Lower lobe of right lung (tissue), 2 donors: Measurements from ENCODE around the gene CNTNAP3. TPM values are rescaled to one million over a fixed set of nuclear protein-coding genes. Genes with fewer than 3 reads are reported as not detected.
"Not testable (repeated sequence)": the region's sequence is repeated elsewhere in the genome, so short reads cannot be mapped to it uniquely, and the experiment has no call there.

Experiments used
- ATAC-seq, 2 donors: fragments of 200-7000 bp; cut with Tn5 transposase; one replicate each; pipeline ENCODE4 v1.9.1; 2020 to 2022; ENCODE audit warnings: mild to moderate bottlenecking in 2 of 2, moderate library complexity in 2 of 2
- DNase-seq: peaks from one replicate; pipeline ENCODE4 v3.0.0-alpha.2; 2020
- H3K27ac ChIP-seq: fragments of 200-600 bp; one replicate; pipeline ENCODE4 v1.8.0; 2022
- H3K27me3 ChIP-seq: fragments of 200-600 bp; one replicate; pipeline ENCODE4 v1.8.0; 2022; ENCODE audit warnings: low read depth
- H3K36me3 ChIP-seq: fragments of 200-600 bp; one replicate; pipeline ENCODE4 v1.8.0; 2022; ENCODE audit warnings: mild to moderate bottlenecking
- H3K4me1 ChIP-seq: fragments of 200-600 bp; one replicate; pipeline ENCODE4 v1.8.0; 2022
- H3K4me3 ChIP-seq: fragments of 200-600 bp; one replicate; pipeline ENCODE4 v1.8.0; 2022; ENCODE audit warnings: mild to moderate bottlenecking
- H3K9me3 ChIP-seq: fragments of 200-600 bp; one replicate; pipeline ENCODE4 v1.8.0; 2022
- intact Hi-C: fragments of 100-400 bp; cut with DNase I; formaldehyde crosslinking; loops from one replicate; pipeline ENCODE4 v1.11.0; 2022
- total RNA-seq: library from RNA; stranded (reverse); fragmentation: NEBNext Ultra II Directional; extraction: Animal tissue kit (Norgen Biotek cat#: 25700); gene quantifications from one replicate; pipeline ENCODE4 v1.2.1, GENCODE V29; 2021
- TF ChIP-seq, protein P1 (sequence below): fragments of 200-600 bp; IDR thresholded peaks from one replicate; pipeline ENCODE4 v1.8.0; 2022; ENCODE audit warnings: antibody characterized with exemption, mild to moderate bottlenecking
- donor health status: DM: no; HTN: yes; CAD: no; lungs with severe emphysema.

CNTNAP3 gene
- total RNA-seq, 1 donor from 2014 or later: 7.4 TPM

DNA sequence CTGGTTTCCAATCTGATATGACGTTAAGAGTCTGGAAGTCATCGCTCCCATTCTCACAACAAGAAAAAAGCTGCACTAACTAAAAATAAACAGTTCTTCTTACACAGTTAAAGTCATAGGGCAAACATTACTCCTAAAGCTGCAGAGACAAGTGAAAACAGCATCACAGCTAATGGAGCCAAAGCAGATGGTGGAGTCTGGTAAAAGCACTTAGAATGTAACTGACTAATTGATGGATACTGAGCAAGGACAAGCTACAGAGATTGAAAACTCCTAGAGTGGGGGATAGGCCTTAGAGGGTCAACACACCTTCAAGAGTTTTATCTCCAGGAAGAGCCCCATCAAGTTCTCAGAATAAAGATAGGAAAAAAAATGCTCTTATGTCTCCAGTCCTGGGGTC lies 166.6 kb downstream of the CNTNAP3 start:
- not testable (repeated sequence) for DNase-seq

DNA sequence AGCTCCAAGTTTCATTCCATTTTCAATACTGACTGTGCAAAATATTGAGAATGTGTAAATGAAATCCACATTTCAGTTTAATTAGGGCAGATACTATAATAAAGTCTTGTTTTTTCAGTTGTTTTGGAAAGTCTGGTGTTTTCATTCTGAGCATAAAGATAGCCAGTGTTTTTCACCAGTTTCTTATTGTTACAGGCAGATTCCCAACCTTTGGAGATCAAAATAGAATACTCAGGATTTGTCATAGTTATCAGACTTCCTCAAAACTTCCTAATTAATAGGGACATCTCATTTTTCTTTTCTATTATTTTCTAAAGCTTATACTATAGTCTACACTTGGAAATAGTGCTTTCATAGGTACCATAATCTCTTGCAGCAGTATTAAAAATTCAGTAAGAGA lies 176.2 kb downstream of the CNTNAP3 start:
- DNase-seq, H3K27ac ChIP-seq, H3K27me3 ChIP-seq, H3K36me3 ChIP-seq, ATAC-seq, H3K9me3 ChIP-seq, intact Hi-C loops, H3K4me3 ChIP-seq, H3K4me1 ChIP-seq: not testable (repeated sequence)

More for the DNA sequence above, 166.6 kb downstream of the CNTNAP3 start:
- intact Hi-C loops, H3K4me1 ChIP-seq, ATAC-seq, H3K27ac ChIP-seq, H3K27me3 ChIP-seq, H3K4me3 ChIP-seq, H3K9me3 ChIP-seq, H3K36me3 ChIP-seq: not testable (repeated sequence)

DNA sequence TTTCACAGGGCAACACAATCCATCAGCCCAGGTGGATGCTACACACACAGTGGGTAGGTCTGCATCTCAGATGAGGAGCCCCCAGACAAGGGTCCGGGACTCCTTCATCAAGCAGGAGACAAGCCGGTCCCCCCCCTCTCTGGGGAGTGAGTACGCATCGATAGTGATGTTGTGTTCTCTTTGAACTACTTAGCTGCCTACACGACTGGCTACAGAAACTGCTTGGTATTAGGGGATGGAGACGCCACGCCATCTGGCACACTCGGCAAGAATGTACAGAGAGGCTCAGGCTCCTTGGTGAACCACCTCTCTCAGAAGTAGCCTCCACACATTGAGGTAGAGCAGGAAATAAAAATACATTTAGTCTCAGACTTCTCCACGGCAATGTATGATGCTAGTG lies 179.8 kb downstream of the CNTNAP3 start:
- DNase-seq: no peak
- TF ChIP-seq, protein P1, sequence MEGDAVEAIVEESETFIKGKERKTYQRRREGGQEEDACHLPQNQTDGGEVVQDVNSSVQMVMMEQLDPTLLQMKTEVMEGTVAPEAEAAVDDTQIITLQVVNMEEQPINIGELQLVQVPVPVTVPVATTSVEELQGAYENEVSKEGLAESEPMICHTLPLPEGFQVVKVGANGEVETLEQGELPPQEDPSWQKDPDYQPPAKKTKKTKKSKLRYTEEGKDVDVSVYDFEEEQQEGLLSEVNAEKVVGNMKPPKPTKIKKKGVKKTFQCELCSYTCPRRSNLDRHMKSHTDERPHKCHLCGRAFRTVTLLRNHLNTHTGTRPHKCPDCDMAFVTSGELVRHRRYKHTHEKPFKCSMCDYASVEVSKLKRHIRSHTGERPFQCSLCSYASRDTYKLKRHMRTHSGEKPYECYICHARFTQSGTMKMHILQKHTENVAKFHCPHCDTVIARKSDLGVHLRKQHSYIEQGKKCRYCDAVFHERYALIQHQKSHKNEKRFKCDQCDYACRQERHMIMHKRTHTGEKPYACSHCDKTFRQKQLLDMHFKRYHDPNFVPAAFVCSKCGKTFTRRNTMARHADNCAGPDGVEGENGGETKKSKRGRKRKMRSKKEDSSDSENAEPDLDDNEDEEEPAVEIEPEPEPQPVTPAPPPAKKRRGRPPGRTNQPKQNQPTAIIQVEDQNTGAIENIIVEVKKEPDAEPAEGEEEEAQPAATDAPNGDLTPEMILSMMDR: no peak
- intact Hi-C loops: no loop called here

DNA sequence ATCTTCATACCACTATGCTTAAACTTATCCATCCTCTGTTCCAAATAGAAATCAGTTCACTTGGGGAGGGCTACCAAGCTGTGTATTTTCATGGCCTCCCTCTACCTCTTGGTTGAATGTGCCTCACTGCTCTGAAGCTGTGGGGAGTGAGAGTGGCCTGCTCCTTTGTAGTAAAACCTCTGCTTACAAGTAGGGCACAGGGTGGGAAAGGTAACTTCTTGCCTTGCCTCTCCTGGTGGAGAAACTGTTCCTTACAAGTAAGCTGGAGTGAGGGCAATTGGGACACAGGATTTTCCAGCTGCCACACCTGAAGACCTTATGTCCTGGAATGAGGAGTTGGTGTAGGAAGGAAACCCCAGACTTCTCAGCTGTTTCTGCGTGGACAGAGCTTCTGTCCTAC lies 190.8 kb downstream of the CNTNAP3 start:
- ATAC-seq, H3K27me3 ChIP-seq, H3K27ac ChIP-seq, H3K4me3 ChIP-seq, H3K9me3 ChIP-seq, intact Hi-C loops, DNase-seq, H3K36me3 ChIP-seq, H3K4me1 ChIP-seq: not testable (repeated sequence)

More for the DNA sequence above, 179.8 kb downstream of the CNTNAP3 start:
- Histone ChIP-seq H3K27me3 (no peaks in the 10 kb centered on the region), H3K27ac (no peak overlapping the region), H3K4me3 (no peak overlapping the region), H3K36me3 (no peaks in the 10 kb centered on the region), H3K9me3 (no peaks in the 10 kb centered on the region), H3K4me1 (no peaks in the 10 kb centered on the region)
- no peak for ATAC-seq

DNA sequence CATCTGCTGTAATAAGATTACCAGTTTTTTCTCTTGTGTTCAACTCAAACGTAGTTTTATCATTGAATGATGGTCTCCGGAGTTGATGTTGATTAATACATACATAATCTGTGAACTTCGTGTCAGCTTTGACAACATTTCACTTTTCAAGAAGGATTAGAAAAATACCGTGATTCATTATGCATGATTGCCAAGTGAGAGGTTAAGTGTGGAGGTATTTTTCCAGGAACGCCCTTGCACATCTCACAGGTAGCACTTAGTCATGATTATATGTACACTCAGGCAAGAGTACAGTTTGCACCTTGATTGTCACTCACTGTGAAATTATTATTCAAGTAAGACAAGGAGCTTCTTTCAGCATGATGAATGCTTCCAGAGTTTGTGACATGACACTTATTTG lies 202.7 kb downstream of the CNTNAP3 start:
- H3K4me3 ChIP-seq, DNase-seq, H3K27ac ChIP-seq, H3K27me3 ChIP-seq, H3K4me1 ChIP-seq, H3K36me3 ChIP-seq, H3K9me3 ChIP-seq, intact Hi-C loops, ATAC-seq: not testable (repeated sequence)

DNA sequence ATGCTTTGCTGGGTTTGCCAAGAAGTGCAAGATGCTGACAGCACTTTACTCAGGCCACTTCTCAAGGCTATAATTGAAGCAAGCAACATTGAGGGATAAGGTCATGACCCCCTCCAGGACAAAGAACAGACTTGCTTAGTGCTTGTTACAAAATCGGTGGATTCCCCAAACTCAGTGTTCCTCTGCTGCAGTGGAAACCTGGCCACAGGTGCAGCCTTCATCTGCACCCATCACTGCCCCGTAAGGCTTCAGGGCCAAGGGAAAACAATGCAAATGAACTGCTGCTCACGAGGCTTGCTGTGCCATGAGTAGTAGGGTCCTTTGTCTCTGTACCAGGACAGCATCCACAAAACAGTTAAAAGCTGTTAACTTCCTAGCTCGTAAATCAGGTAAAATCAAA lies 205.4 kb downstream of the CNTNAP3 start:
- H3K27ac ChIP-seq, DNase-seq, H3K9me3 ChIP-seq, H3K4me1 ChIP-seq, H3K36me3 ChIP-seq, intact Hi-C loops, H3K4me3 ChIP-seq, H3K27me3 ChIP-seq: not testable (repeated sequence)
- peak in 1 of 2 donors; percentile 31 for ATAC-seq

DNA sequence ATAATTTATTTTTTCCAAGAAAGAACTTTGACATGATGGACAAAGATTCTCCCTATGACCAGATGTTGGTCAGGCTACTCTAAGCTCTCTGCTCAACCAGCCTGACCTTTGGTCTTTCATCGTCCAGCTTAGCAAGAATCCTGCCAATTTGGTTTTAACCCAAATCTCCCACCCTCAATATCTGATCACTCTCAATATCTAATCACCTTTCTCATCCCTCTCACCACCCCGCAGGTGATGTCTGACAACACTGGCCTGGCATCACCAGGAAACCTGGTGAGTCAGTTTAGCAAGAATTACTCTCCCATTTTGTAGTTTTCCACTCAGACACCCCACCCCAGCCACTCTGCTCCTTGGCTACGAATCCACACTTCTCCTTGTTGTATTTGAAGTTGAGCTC lies 207.9 kb downstream of the CNTNAP3 start:
- intact Hi-C loops, ATAC-seq, H3K4me3 ChIP-seq, H3K9me3 ChIP-seq, H3K27me3 ChIP-seq, H3K36me3 ChIP-seq, H3K4me1 ChIP-seq, DNase-seq, H3K27ac ChIP-seq: not testable (repeated sequence)

DNA sequence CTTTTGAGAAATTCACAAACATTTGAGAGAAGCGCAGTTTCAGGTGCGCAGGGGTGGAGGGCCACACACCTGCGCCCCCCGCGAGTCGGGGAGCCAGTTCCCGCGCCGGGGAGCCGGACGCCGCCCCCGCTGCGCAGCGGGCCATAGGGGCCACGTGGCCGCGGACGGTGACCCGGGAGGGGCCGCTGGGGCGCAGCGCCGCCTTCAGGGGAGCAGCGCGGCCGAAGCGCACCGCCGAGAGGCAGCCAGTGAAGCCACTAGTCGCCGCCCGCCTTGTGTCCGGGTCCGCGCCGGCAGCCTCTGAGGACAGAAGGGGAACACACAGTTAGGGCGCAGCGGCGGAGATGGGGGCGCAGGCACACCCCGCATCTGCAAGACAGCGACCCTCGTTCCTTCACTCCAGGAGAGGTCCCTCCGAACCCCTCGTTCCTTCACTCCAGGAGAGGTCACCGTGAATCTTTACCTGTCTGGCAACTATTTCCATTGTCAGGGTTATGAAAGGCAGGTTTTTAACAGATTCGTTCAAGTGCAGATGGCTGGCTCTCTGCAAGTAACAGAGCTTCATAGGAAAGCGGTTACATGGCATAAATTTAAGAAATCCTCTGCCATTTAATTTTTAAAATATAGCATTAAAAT lies 209.2 kb downstream of the CNTNAP3 start:
- ATAC-seq (peak; percentile 78 to 87), DNase-seq (peak; percentile 54)
- H3K4me3 ChIP-seq, H3K4me1 ChIP-seq, H3K9me3 ChIP-seq, H3K27ac ChIP-seq, intact Hi-C loops, H3K36me3 ChIP-seq, H3K27me3 ChIP-seq: not testable (repeated sequence)

DNA sequence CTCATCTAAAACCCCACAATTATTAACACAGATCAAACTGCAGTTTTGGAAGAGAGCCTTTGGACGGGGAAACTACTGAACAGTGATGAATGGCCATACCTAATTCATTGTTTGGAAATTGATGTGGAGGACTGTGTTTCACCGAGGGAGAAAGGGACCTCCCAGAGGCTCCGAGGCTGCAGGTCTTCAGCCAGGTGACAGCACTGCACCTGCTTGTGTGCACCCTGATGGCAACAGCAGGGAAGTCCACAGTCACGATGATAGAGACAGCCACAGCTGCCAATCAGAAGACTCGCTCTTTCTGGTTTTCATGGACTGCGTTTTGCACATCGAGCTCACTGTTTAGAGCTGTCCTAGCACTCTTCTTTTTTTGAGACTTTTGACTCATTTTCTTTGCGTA lies 214.4 kb downstream of the CNTNAP3 start:
- DNase-seq, H3K4me3 ChIP-seq, H3K36me3 ChIP-seq, H3K27ac ChIP-seq, H3K9me3 ChIP-seq, H3K27me3 ChIP-seq, intact Hi-C loops, H3K4me1 ChIP-seq: not testable (repeated sequence)
- peak in 1 of 2 donors; percentile 31 for ATAC-seq

DNA sequence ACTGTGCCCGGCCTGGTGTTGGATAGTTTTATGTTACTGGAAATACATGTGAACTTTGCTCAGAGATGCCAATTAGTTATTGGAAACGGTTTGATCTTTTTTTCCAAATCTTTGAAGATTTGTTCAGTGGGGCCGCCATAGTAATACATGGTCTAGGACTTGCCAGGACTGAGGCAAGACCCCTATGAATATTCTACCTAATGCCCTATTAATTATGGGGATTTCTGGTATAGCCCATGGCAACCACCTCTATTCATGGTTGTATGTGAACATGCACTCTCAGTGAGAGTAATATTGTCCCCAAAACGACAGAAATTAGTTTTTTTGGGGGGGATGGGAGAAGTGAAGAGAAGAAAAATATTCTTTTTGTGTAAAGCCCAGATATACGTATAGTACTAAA lies 220.3 kb downstream of the CNTNAP3 start:
- intact Hi-C loops, H3K4me3 ChIP-seq, DNase-seq, H3K36me3 ChIP-seq, H3K27ac ChIP-seq, H3K9me3 ChIP-seq, H3K4me1 ChIP-seq, H3K27me3 ChIP-seq: not testable (repeated sequence)
- ATAC-seq: peak in 1 of 2 donors; percentile 64

DNA sequence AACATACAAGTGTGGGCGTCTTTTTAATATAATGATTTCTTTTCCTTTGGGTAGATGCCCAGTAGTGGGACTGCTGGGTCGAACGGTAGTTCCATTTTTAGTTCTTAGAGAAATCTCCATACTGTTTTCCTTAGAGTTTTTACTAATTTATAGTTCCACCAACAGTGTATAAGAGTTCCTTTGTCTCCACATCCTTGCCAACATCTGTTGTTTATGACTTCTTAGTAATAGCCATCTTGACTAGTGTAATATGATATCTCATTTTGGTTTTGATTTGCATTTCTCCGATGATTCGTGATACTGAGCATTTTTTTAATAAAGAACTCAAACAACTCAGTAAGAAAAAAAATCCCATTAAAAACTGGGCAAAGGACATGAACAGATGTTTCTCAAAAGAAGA lies 225.0 kb downstream of the CNTNAP3 start:
- H3K36me3 ChIP-seq, H3K27me3 ChIP-seq, H3K27ac ChIP-seq, intact Hi-C loops, H3K4me3 ChIP-seq, ATAC-seq, H3K4me1 ChIP-seq, DNase-seq, H3K9me3 ChIP-seq: not testable (repeated sequence)

DNA sequence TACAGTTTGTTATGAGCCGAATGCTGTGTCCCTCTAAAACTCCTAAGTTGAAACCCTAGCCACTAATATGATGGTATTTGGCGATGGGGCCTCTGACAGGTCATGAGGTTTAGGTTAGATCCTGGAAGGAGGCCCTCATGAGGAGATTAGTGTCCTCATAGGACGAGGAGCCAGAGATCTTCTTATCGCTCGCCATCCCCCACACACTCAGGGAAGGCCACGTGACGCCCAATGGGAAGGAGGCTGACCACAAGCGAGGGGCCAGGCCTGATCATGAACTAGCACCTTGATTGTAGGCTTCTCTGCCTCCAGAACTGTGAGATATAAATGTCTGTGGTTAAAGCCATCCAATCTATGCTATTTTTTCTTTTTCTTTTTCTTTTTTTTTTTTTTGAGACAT lies 233.5 kb downstream of the CNTNAP3 start:
- H3K27ac ChIP-seq, H3K4me1 ChIP-seq, H3K36me3 ChIP-seq, DNase-seq, H3K4me3 ChIP-seq, H3K9me3 ChIP-seq, H3K27me3 ChIP-seq, intact Hi-C loops: not testable (repeated sequence)
- peak in 1 of 2 donors; percentile 15 for ATAC-seq

DNA sequence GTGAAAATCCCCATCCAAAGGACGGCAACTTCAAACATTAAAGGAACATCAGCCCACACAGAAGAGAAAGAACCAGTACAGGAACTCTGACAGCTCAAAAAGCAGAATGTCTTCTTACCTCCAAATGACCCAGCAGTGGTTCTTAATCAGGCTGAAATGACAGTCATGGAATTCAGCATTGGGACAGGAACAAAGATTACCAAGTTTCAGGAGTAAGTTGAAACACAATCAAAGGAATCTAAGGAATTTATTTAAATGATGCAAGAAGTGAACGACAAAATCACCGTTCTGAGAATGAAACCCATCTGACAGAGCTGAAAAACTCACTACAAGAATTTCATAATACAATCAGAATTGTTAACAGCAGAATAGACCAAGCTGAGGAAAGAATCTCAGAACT lies 241.1 kb downstream of the CNTNAP3 start:
- H3K36me3 ChIP-seq, H3K9me3 ChIP-seq, H3K4me1 ChIP-seq, H3K4me3 ChIP-seq, DNase-seq, H3K27ac ChIP-seq, ATAC-seq, H3K27me3 ChIP-seq, intact Hi-C loops: not testable (repeated sequence)
